HG02642 (cell line): ENCODE results near the gene IER5L.

Experiments used
- ATAC-seq: cut with Tn5 transposase; IDR thresholded peaks from one replicate; pipeline ENCODE4 v1.9.1; 2021; ENCODE audit warnings: mild to moderate bottlenecking; ENCODE audit not compliant: unreplicated experiment, poor library complexity

Gene IER5L

DNA sequence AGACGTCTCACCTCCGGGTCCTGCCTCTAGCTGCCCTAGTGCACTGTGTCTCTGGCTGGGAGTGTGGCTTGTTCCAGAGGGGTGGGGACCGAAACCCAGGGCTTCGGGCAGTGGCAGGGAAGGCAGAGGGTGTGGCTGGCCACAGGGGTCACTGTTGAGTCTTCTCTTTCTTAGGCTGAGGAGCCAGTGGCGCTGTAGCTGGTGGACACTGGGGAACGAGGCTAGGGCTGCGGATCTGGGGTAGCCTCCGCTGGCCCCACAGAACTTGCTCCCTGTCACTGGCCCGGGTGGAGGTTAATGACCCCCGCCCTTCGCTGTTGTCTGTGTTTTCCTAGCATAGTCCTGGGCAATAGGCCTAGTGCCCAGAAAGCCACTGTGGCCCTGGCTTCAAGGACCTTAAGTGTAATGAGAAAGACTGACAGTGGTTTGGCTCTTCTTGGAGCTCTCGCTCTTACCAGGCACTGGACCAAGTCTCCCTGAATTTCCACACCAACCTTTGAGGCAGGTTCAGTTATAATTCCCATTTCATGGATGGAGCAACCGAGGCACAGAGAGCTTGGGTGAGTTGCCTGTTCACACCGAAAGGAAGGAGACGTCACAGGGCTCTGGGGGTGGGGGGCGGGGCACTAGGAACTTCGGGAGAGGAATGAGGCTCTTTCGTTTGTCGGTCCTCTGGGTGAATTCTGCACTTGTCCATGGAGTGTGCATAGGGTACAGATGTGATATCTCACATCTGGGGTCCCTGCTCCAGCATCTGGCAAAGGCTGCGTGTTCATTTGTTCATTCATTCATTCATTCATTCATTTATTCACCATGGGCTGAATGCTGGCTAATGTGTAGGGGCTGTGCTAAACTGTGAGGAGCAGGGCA lies 4.8 kb upstream of the IER5L start:
- no peak for ATAC-seq

DNA sequence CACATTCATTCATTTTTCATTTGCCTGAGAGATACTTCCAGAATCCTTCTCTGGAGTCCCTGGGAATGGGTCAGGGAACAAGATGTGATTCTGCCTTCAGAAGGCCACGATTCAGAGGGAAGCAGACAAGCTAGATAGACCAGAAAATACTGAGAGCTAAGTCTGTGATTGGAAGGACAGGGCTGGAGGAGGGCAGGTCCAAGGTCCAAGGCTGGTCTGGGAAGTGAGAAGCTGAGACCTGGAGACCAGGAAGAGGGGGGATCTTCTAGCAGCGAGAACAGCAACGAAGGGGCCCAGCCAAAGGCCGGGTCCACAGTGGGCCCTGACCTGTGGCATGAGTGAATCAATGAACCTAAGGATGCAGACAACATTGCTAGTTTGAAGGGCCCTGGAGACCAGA lies 4.1 kb upstream of the IER5L start:
- no peak for ATAC-seq

DNA sequence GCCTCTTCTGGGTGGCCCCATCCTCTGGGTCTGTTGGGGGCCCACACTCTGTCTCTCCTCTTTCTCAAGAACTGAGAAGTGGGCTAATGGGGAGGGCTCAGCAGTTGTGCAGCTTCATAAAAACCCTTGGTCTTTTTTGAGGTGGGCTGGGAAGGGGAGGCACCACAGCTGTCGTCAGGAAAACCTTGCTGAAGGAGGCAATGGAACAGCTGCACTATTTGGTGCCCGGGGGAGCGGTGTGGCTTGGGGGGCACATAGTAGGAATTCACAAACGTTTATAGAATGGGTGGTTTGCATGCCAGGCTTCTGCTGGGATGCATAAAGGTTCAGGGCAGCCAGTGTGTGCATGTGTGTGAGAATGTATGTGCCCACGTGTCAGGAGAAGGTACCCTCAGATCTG lies 3.2 kb upstream of the IER5L start:
- no peak for ATAC-seq

DNA sequence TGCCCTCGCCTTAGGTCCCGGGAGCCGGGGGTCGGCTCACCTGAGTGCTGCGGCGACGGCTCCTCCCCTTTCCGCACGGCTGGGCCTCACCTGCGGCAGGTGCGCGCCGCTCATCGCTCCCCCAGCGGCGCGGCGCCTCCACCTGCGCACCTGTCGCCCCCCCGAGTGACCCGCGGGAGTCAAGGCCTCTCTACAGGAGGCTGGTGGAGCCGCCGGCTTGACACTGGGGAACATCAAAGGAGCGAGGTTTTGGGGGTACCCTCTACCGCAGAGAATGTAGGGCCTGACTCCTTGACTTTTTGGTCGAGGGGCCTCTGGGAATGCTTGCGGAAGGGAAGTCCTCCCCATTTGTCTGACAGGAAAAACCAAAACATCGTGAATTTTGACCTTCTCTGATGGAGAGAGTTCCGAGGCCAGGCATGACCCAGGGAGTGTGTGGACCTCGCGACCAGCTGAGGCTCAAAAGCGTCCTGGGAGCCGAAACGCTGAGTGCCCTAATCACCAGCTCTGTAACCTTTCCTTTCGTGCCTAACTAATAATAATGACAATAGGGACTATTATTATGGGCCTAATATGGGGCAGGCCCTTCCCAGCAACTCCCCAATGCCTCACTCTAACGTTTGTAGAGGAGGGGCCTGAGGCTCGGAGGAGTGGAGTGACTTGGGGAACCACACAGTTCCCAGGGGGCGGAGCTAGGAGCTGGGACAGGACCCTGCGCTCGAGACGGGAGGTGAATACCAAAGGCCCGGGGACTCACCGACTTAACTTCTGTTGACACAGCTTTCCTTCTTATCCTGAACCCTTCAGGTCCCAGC lies 714 bp upstream of the IER5L start:
- ATAC-seq: no peak

DNA sequence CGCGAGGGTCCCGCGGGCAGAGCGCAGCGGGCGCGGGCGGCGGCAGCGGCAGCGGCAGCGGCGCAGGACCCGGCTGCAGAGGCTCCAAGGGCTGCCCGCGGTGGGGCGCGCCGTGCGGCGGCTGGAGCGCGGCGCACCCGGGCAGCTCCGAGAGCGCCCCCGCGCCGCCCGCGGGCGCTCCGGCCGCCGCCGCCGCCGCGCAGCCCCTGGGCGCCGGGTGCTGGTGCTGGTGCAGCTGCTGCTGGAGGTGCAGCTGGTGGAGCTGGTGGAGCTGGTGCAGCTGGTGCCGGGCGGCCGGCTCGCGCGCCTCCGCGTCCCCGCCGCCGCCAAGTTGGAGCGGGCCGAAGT lies 644 bp downstream of the IER5L start:
- peak; percentile 25 for ATAC-seq

DNA sequence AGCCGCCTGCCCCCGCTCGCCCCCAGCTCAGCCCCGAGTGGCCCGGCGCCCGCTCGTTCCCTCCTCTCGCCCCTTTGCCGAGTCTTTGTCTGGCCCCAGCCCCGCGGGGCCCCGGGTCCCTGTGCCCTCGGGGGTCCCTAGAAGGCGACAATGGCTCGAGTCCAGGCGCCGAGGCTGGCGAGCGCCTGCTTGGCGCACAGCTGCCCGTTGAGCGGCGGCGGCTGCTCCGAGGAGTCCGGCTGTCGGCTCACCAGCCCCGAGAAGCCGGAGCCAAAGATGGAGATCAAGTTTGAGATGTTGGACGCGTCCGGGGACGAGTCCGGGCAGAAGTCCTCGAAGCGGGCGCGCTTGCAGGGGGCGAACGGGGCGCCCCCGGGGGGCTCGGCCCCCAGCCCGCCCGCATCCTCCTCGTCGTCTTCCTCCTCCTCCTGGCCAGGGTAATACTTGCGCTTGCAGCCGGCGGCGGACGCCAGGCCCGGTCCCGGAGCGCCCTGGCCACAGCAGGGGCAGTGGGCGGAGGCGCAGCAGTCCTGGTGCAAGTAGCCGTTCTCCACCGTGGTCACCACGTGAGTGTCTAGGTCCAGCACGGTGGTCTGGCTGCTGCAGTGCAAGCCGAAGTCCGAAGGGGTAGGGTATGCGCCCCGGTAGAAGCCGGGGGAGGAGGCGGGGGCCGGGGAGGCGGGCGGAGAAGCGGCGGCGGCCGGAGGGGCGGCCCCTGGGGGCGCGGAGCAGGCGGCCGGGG lies 1.2 kb downstream of the IER5L start:
- ATAC-seq: no peak

DNA sequence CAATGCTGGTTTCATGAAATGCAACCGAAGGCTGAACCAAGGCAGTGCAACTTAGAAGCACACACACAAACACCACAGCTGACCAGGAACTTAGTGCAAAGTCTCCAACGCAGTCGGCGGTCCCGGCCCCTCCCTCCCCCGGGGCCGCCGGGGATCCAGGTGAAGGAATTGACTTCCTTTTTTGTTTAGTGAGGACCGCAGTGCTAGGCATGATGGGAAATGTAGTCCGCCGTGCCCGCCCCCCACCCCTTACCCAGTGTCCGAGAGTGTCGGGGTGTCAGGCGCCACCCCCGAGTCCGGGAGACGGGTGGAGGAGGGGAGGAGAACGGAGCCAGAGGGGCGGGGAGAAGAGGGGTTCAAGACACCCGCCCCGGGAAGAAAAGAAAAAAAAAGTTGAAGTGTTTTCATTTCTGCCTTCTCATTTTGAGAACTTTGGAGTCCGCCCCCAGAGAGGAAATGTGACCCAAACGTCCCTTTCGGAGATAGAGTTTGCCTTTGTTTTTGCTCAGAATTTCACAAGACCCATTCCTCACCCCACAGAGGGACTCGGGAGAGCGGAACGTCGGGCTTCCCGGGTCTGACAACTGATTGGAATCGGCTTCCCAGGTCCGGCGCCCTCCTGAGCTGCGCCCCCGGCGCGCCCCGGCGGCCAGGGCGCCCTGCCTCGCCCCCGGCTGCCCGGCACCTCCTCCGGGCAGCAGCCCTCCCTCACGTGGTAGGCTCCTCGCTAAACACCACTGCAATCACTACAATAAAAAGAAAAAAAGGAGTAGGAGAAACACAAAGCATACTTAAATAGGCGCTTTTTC lies 2.0 kb downstream of the IER5L start:
- no peak for ATAC-seq

DNA sequence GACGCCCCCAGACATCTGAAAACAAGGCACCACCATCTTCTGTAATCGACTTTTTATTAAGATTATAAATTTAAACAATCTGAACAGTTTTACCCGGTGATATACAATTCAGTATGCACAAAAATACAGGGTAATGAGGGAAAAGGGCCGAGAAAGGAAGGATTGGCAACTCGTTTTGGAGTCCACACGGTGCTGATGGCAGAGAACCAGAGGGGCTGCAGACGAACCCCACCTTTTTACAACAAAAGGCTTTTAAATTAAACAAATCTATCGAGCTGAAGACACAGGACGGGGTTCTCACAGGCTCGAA lies 2.6 kb downstream of the IER5L start:
- no peak for ATAC-seq

DNA sequence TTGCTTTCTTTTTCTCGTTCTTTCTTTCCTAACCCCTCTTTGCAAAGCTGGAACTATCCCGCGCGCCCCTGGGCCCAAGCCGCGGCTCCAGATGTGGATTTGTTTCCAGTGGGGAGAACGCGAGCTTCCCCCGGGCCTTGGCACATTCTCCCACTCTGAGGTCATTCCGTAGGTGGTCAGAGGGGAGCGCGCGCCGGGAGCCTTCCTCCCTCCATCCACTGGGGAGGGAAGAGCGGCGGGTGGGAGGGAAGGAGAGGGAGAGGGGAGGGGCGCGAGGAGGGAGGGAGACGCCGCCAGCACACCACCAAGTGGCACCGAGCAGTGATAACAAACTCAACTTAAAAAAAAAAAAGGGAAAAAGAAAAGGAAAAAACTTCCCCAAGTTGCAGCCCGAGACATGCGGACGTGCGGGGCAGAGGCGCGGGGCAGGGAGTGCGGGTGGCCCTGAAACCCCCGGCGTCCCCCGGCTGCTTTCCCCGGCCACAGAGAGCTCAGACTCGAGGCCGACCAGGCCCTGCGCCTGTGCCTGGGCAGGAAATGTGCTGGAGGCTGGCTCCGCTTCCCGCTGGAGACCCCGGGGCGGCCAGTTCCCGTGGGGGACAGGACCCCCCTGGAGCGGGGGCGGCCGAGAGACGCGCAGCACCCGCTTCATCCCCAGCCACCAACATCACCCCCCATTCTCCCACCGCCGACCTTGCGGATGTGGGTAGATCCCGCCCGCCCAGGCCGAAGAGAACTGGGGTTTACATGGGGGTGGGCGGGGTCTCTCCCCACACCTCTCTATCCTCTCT lies 3.1 kb downstream of the IER5L start:
- ATAC-seq: no peak

DNA sequence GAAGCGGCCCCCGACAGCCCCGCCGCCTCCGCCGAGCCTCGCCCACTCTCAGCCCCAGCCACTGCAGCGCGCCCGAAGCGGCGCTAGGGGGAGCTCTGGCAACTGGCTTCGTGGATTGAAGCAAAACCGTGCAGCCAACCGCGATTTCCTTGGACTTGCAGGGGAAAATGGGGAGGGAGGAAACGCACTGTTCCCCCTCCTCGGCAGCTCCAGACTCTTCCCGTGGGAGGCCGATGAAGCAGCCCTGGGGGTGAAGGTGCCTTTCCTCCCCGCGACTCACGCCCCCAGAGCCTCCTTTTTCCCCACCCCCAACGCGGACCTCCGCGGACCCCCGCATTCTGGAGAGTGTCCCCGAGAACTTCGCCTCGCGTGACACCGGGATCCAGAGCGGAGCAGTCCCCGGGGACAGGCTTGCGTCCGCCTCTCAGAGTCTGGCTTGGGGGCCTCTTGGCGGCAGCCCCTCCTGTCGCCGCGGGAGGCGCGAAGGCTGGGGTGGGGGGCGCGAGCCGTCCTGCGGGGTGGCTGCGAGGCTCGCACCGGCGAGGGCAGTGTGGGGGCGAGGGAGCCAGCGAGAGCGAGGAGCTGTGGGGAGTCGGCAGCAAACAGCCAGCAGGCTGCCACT lies 3.8 kb downstream of the IER5L start:
- no peak for ATAC-seq

DNA sequence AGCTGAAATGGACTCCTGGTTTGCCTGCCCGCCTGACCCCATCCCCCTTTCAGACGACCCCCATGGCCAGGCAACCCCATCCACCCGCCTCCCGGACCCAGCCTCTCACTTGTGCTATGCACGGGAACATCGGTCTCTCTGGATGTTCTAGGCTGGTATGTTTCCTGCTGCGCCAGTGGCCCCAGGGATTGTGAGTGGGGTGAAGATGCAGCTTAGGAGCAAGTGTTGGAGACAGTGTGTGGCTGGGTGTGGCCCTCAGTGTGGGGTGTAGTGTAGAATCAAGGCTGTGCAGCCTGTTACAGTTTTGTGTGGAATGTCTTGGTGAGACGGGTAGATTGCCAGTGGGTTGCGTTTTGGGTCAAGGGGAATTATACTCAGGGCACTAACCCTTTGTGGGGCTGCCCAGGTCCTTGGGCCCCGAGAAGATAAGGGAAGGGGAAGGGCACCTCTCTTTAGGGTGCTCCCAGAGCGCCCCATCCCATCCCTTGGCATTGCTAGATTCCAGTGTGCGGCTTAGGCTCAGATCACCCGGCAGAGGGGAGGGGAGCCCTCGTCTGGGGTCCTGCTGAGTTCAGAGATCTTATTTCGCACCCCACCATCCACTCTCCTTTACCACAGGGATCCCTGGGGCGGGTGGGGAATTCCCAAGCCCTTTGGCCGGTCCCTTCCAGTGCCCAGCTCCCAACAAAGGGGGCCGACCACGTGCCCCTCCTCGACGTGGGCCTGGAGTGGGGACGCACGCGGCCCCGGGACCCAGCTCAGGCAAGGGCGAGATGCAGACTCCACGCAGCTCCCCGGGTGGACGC lies 4.6 kb downstream of the IER5L start:
- no peak for ATAC-seq

DNA sequence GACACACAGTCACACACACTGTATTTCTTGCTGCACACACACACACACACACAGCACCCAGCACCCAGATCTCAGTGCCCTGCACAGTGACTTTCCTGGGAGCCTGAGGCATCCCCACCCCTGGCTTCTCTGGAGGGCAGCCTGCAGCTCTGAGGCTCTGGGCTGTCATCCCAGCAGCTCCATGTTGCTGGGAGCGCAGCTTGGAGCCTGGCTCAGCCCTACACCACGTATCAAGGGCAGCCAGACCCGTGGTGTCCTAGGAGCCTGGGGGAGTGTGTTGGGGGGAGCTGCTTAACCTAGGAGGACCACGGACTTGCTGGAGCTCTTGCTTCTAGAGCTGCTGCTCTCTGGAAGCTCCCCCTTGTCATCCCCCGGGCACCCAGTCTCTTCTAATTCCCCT lies 5.2 kb downstream of the IER5L start:
- ATAC-seq: no peak

DNA sequence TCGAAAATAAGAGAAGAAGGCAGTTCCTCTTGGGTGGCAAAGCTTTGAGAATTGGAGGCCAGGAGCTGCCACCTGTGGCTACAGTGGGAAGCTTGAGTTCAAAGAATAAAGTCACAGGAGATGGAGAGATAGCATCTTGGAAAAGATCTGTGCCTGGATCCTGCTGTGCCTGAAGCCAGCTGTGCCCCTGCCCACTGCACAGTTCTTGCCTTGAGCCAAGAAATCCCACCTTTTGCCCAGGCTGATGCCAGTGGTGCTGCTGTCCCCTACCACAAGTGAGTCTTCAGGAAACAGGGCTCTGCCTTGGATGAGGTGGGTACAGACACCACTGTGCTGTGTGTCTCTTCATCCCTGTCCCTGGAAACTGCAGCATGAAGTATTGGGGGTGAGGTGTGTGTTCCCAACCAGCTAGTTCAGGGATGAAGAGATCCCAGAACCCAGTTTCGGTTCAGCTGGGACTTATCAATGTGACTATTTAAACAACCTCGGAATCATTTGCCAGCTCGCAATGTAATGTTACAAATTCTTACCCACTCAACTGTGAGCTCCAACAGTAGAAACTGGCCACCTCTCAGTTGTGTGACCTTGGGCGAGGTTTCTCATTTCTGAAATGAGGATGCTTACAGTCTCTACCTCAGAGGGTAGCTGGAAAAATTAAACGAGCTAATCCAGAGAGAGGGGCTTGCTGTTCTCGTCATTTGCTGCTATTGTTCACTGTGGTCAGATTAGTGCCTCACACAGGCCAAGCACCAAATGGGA lies 5.9 kb downstream of the IER5L start:
- no peak for ATAC-seq

DNA sequence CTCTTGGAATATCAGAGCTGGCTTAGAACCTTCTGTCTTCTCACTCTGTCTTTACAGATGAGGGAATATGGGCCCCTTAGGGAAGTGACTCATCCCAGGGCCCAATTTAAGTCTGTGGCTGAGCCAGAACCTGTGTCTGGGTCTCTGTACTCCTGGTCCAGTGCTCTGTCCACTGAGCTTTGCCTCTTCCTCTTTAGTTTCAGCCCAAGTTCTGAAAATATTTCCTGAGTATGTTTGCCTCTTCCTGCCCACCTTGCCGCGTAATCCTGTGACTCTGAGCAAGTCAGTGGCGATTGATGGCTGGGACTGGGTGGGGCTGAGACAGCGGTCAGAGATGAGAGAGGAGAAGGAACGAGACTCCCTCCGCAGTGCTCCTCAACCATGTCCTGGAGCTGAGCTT lies 7.8 kb downstream of the IER5L start:
- ATAC-seq: no peak

DNA sequence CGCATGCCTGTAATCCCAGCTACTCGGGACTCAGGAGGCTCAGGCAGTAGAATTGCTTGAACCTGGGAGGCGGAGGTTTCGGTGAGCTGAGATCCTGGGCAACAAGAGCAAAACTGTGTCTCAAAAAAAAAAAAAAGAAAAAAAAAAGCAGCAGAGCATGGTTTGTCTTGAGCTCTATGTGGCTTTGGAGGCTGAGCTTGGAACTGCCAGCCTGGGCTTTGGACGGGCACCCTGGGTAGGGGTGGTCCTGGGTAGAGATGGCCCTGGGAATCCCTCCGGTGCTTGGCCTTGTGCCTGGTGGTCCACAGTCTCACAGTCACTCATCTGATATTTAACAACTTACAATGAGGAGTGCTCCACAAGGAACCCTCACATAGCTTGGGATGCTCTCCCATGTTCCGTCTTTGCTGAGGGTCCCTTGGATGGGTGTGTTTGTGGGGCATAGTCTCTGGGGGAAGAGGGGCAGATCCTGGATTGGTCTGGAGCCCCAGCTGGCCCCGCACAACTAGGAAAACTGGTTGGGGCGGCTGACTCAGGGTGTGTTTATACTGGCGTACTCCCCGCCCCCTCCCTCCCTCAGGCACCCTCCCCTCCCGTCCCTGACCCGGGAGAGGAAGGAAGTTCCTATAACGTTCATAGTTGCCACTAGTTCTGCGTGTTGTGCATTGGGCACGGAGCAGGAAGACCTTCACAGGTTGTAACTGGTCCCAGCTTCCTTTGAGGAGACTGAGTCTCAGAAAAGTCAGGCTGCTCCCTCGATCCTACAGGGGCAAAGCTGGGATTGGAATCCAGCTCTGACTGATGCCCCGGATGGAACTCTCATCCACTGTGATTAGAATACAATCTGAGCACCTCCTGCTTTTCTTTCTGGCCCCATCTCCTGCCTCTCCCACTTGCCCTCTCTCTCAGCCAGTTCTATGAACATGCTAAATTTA lies 11.2 kb downstream of the IER5L start:
- no peak for ATAC-seq

DNA sequence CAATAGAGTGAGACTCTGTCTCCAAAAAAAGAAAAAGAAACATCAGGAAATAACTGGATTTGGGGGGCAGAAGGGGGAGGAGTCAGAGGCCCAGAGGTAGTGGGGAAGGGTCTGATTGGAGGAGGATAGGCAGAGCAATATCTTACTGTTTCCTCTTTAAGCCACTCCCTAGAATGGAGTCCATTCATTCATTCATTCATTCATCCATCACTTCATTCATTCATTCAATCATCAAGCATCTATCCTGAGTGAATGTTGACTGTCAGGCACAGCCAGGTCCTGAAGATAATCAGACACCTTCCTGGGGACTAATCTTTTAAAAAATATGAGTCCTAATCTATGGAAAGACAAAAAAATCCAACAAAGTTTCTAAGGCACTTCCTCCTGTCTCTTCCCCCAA lies 12.9 kb downstream of the IER5L start:
- ATAC-seq: no peak
